OCI-LY1 (cell line): ENCODE measurements around the gene EEFSEC.

Source experiments
- H2AFZ ChIP-seq: fragments of 200-600 bp; sonication (generic), shearing (Covaris generic); 2 replicates; pipeline ENCODE4 v1.6.0; 2014; ENCODE audit warnings: antibody characterized with exemption, mild to moderate bottlenecking, low read length
- H3F3A ChIP-seq: fragments of 200-600 bp; sonication (generic), shearing (Covaris generic); 2 replicates; pipeline ENCODE4 v1.6.0; 2014; ENCODE audit warnings: mild to moderate bottlenecking, antibody characterized with exemption, low read length, moderate library complexity; ENCODE audit not compliant: insufficient read depth
- H3K27ac ChIP-seq: fragments of 200-600 bp; sonication (generic); 2 replicates; pipeline ENCODE4 v1.5.1; 2014; ENCODE audit warnings: low read length, mixed run types, mild to moderate bottlenecking, low read depth; ENCODE audit not compliant: poor library complexity, severe bottlenecking
- H3K27me3 ChIP-seq: fragments of 200-600 bp; sonication (generic); 2 replicates; pipeline ENCODE4 v1.6.0; 2014; ENCODE audit warnings: antibody characterized with exemption, mild to moderate bottlenecking, low read length, moderate library complexity; ENCODE audit not compliant: insufficient read depth
- H3K36me3 ChIP-seq: fragments of 200-600 bp; sonication (generic); 2 replicates; pipeline ENCODE4 v1.6.1; 2014; ENCODE audit warnings: mild to moderate bottlenecking, antibody characterized with exemption, low read length, moderate library complexity, mixed read lengths; ENCODE audit not compliant: insufficient read depth
- H3K4me1 ChIP-seq: fragments of 200-600 bp; sonication (generic); 2 replicates; pipeline ENCODE4 v1.5.1; 2014; ENCODE audit warnings: mild to moderate bottlenecking, low read length, moderate library complexity; ENCODE audit not compliant: insufficient read depth, severe bottlenecking
- H3K4me2 ChIP-seq: fragments of 200-600 bp; sonication (generic), shearing (Covaris generic); 2 replicates; pipeline ENCODE4 v1.6.1; 2014; ENCODE audit warnings: low read length
- H3K4me3 ChIP-seq: fragments of 200-600 bp; sonication (generic); 2 replicates; pipeline ENCODE4 v1.5.1; 2014; ENCODE audit warnings: low read length, low read depth, mild to moderate bottlenecking, mixed read lengths; ENCODE audit not compliant: poor library complexity, severe bottlenecking
- H3K79me2 ChIP-seq: fragments of 200-600 bp; shearing (Covaris generic); 2 replicates; pipeline ENCODE4 v1.6.1; 2016; ENCODE audit warnings: mixed run types, low read length, mixed read lengths; ENCODE audit not compliant: insufficient read depth
- H3K9ac ChIP-seq: fragments of 200-600 bp; sonication (generic), shearing (Covaris generic); 2 replicates; pipeline ENCODE4 v1.6.1; 2014; ENCODE audit warnings: mild to moderate bottlenecking, low read length, mixed read lengths
- H3K9me2 ChIP-seq: fragments of 200-600 bp; sonication (generic), shearing (Covaris generic); 2 replicates; pipeline ENCODE4 v1.6.1; 2014; ENCODE audit warnings: low read depth, mild to moderate bottlenecking, low read length, mixed read lengths
- H3K9me3 ChIP-seq: fragments of 200-600 bp; shearing (Covaris generic); 2 replicates; pipeline ENCODE4 v1.6.1; 2014; ENCODE audit warnings: low read length, mixed read lengths
- H4K20me1 ChIP-seq: fragments of 200-600 bp; sonication (generic), shearing (Covaris generic); 2 replicates; pipeline ENCODE4 v1.6.0; 2016; ENCODE audit warnings: mild to moderate bottlenecking, low read length; ENCODE audit not compliant: insufficient read depth
- CTCF ChIP-seq: fragments of 200-600 bp; sonication (generic), shearing (Covaris generic); IDR thresholded peaks from 2 replicates; pipeline ENCODE4 v1.5.1; 2017; ENCODE audit warnings: mild to moderate bottlenecking, antibody characterized with exemption, low read length, moderate library complexity, mixed read lengths
- EZH2 ChIP-seq: fragments of 200-600 bp; sonication (generic), shearing (Covaris generic); IDR thresholded peaks from 2 replicates; pipeline ENCODE4 v1.8.0; 2017; ENCODE audit warnings: borderline replicate concordance, mixed run types, mild to moderate bottlenecking, antibody characterized with exemption, low read length, moderate library complexity, mixed read lengths

EEFSEC gene

GRCh38 chr3:128301186-128302023 is 148.1 kb downstream of the EEFSEC start:
- H3K9me2 ChIP-seq, result no peaks in the 10 kb centered on the region
- H3K27ac ChIP-seq, result no peak overlapping the region
- TF ChIP-seq CTCF (no peak), EZH2 (no peak)
- no peak overlapping the region for H3K4me2 ChIP-seq
- no peaks in the 10 kb centered on the region; the same call in 1 of the 2 replicates for H3K36me3 ChIP-seq
- H3K79me2 ChIP-seq, result no peaks in the 10 kb centered on the region
- no peaks in the 10 kb centered on the region for H4K20me1 ChIP-seq
- no peaks in the 10 kb centered on the region for H3K27me3 ChIP-seq
- no peak overlapping the region for H3K4me3 ChIP-seq
- no peaks in the 10 kb centered on the region for H3F3A ChIP-seq
- H3K9ac ChIP-seq, result no peak overlapping the region
- H2AFZ ChIP-seq, result no peak overlapping the region
- H3K4me1 ChIP-seq, result no peaks in the 10 kb centered on the region
- H3K9me3 ChIP-seq, result peaks cover 4% of the 10 kb centered on the region; the same call in 1 of the 2 replicates

- no peaks in the 10 kb centered on the region; the same call in 1 of the 2 replicates for H3K36me3 ChIP-seq
- peaks cover 4% of the 10 kb centered on the region; the same call in 1 of the 2 replicates for H3K9me3 ChIP-seq
- no peak overlapping the region for H2AFZ ChIP-seq
- no peak overlapping the region for H3K27ac ChIP-seq
- H3K4me1 ChIP-seq, result no peaks in the 10 kb centered on the region
- H3K4me3 ChIP-seq, result no peak overlapping the region
- no peaks in the 10 kb centered on the region for H3K27me3 ChIP-seq
- no peak for TF ChIP-seq EZH2
- no peak for TF ChIP-seq CTCF
- no peaks in the 10 kb centered on the region for H3F3A ChIP-seq
- H4K20me1 ChIP-seq, result no peaks in the 10 kb centered on the region
- no peaks in the 10 kb centered on the region for H3K79me2 ChIP-seq
- H3K4me2 ChIP-seq, result no peak overlapping the region
- no peaks in the 10 kb centered on the region for H3K9me2 ChIP-seq
- H3K9ac ChIP-seq, result no peak overlapping the region
Measured at GRCh38 chr3:128306481-128306880, 153.2 kb downstream of the EEFSEC start.

GRCh38 chr3:128307029-128307633 is 153.8 kb downstream of the EEFSEC start:
- Histone ChIP-seq H3F3A (no peaks in the 10 kb centered on the region), H3K9ac (no peak overlapping the region), H3K27me3 (no peaks in the 10 kb centered on the region), H3K9me2 (no peaks in the 10 kb centered on the region), H3K4me1 (no peaks in the 10 kb centered on the region), H3K4me2 (no peak overlapping the region), H4K20me1 (no peaks in the 10 kb centered on the region), H3K79me2 (no peaks in the 10 kb centered on the region), H3K27ac (no peak overlapping the region), H3K4me3 (no peak overlapping the region), H3K9me3 (peaks cover 4% of the 10 kb centered on the region; the same call in 1 of the 2 replicates), H3K36me3 (no peaks in the 10 kb centered on the region; the same call in 1 of the 2 replicates), H2AFZ (no peak overlapping the region)
- TF ChIP-seq CTCF (no peak), EZH2 (no peak)
